IPS DF 6.9 (cell line): ENCODE results near the gene METTL24.
A peak's percentile ranks its signal among the peaks of the same experiment; 100 is the strongest.

Source experiments
- DNase-seq: peaks from one replicate; pipeline ENCODE4 v3.0.0-alpha.2; 2013; ENCODE audit warnings: low read depth, low spot score
- H3K27ac ChIP-seq: one replicate; pipeline ENCODE4 v1.5.1; 2013; ENCODE audit warnings: low read length, control low read depth
- H3K27me3 ChIP-seq: 2 replicates; pipeline ENCODE4 v1.6.1; 2013; ENCODE audit warnings: mild to moderate bottlenecking, low read length; ENCODE audit not compliant: control insufficient read depth, insufficient read depth
- H3K36me3 ChIP-seq: 2 replicates; pipeline ENCODE4 v1.6.1; 2013; ENCODE audit warnings: low read length; ENCODE audit not compliant: control insufficient read depth, insufficient read depth
- H3K4me1 ChIP-seq: 2 replicates; pipeline ENCODE4 v1.6.1; 2013; ENCODE audit warnings: low read length; ENCODE audit not compliant: control insufficient read depth, insufficient read depth
- H3K4me3 ChIP-seq: 2 replicates; pipeline ENCODE4 v1.5.1; 2013; ENCODE audit warnings: mild to moderate bottlenecking, low read length
- H3K9me3 ChIP-seq: 2 replicates; pipeline ENCODE4 v1.6.1; 2013; ENCODE audit warnings: low read length, inconsistent platforms; ENCODE audit not compliant: control insufficient read depth, insufficient read depth
- WGBS: extraction: QIAGEN DNeasy Blood & Tissue Kit; methylation state at CpG from one replicate; pipeline ENCODE4 v1.1.7; 2013; ENCODE audit warnings: mixed read lengths, missing lambda C conversion rate; ENCODE audit not compliant: insufficient read length, insufficient coverage; 5-methylcytosine and 5-hydroxymethylcytosine counted together

METTL24 gene

DNA sequence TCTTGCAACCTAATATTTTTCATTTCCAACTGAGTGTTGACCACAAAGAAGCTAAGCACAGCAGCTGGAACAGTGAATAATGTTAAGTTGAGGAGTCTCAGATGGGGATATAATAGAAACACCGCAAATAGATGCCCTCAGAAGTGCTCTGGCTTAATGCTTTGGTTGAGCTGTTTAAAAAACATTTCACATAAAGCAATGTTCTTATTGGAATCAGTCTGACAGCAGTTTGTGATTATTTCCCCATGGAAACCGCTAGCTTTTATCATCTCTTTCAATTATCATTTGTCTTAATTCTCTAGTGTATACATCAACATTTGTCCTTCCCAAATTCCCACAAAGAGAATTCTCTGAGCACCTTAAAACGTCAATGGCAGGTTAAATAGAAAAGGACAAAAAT lies 30.8 kb downstream of the METTL24 start:
- no peaks in the 10 kb centered on the region for H3K27me3 ChIP-seq
- no peak overlapping the region for H3K27ac ChIP-seq
- DNase-seq: no peak
- peaks cover 7% of the 10 kb centered on the region; the same call in 1 of the 2 replicates for H3K4me1 ChIP-seq
- no CpG with 5 or more reads among the region's 3 CpGs for WGBS
- no peak overlapping the region for H3K4me3 ChIP-seq
- H3K9me3 ChIP-seq: no peaks in the 10 kb centered on the region
- no peaks in the 10 kb centered on the region for H3K36me3 ChIP-seq

DNA sequence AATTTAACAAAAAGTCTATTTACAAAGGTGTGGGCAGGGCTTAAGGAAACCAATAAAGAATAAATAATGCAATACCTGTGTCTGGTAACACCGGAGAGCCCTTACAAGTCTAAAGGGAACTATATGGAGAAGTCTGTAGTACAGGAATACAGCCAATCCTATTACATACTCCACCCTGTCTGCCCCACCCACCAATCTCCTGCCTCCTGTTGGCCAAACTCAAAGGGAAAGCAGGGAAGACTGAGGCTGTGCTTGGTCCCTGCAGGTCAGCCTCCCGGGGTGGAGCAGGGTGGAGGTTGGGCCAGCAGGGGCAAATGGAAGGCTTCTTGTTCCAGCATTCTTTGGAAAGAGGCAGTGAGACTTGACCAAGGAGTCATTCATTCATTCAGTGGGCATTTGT lies 31.5 kb downstream of the METTL24 start:
- no peak overlapping the region for H3K4me3 ChIP-seq
- no peaks in the 10 kb centered on the region for H3K36me3 ChIP-seq
- WGBS: no CpG with 5 or more reads among the region's 2 CpGs
- no peak for DNase-seq
- no peak overlapping the region for H3K27ac ChIP-seq
- H3K4me1 ChIP-seq: peaks cover 9% of the 10 kb centered on the region
- no peaks in the 10 kb centered on the region for H3K9me3 ChIP-seq
- no peaks in the 10 kb centered on the region for H3K27me3 ChIP-seq

DNA sequence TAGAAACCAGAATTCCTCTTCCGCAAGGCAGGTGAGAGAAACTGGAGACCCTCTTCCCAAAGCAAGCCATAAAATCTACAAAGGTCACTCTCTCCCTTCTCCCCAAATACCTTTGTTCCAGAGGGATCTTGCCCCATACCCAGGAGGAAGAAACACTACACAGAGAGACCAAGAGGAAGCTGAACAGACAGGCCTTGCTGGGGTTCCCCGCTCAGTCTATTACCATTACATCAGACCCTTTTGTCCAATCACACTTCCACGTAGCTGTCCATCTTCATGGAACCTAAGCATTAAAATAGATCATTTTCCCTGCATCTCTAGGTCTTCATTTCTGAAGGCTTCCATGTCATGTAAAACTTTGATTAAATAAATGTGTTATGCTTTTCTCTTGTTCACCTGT lies 32.1 kb downstream of the METTL24 start:
- no peaks in the 10 kb centered on the region for H3K27me3 ChIP-seq
- no peak overlapping the region for H3K4me3 ChIP-seq
- H3K4me1 ChIP-seq: peaks cover 9% of the 10 kb centered on the region
- H3K9me3 ChIP-seq: no peaks in the 10 kb centered on the region
- WGBS: no CpG with 5 or more reads among the region's 3 CpGs
- H3K36me3 ChIP-seq: no peaks in the 10 kb centered on the region
- H3K27ac ChIP-seq: no peak overlapping the region
- DNase-seq: no peak

DNA sequence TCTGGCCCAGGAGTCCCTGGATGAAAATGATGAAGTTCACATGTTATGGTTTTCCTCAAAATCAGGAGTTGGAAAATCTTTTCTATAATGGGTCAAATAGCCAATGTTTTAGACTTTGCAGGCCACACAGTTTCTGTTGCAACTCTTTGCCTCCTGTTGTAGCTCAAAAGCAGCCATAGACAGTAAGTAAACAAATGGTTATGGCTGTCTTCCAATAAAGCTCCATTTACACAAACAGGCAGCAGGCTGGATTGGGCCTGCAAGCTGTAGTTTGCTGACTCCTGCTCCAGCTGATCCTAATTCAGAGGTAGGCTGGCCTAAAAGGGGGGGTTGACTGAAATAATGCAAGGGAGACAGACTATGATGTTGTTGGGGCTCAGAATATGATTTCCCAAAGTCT lies 33.0 kb downstream of the METTL24 start:
- DNase-seq: no peak
- Histone ChIP-seq H3K36me3 (no peaks in the 10 kb centered on the region), H3K9me3 (no peaks in the 10 kb centered on the region), H3K4me3 (no peak overlapping the region), H3K27ac (no peak overlapping the region), H3K4me1 (peaks cover 9% of the 10 kb centered on the region), H3K27me3 (no peaks in the 10 kb centered on the region)

DNA sequence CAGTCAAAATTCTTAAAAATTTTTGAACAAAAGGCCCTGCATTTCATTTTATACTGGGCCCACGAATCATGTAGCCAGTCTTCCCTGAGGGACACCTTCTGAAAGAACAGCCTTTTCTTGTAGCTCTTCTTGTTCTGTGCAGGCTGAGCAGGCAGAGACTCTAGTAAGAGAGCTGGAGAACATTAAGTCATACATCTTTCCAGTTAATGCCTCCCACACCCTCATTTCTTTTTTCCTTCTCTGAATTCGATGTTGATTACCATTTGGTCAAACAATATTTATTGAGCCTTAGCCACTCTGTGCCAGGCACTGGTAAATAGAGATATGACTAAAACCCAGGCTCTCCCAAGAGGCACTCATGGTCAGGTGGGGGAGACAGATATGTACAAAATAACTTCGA lies 33.6 kb downstream of the METTL24 start:
- no CpG with 5 or more reads among the region's 3 CpGs for WGBS

DNA sequence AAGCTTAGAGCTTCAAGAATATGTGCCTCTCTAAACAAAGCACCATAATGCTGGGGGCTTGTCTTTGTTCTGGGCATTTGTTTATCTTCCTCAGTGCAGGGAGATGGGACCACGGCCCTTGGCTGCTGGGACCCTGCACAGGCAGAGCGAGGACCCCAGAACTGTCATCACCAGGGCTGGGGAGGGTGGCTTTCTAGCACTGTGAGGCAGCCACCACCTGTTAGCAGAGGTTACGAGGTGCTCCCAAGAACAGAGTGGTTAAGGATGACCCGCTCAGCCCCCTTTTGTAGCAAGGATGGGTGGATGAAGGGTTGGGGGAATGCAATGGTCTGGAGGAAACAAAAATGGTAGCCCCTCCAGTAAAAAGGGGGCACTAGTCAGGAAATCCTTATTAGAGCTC lies 34.9 kb downstream of the METTL24 start:
- peaks cover 7% of the 10 kb centered on the region for H3K4me1 ChIP-seq
- H3K27me3 ChIP-seq: no peaks in the 10 kb centered on the region
- no peaks in the 10 kb centered on the region for H3K36me3 ChIP-seq
- WGBS: no CpG with 5 or more reads among the region's 4 CpGs
- H3K27ac ChIP-seq: no peak overlapping the region
- DNase-seq: no peak
- H3K4me3 ChIP-seq: no peak overlapping the region
- no peaks in the 10 kb centered on the region for H3K9me3 ChIP-seq

More for the DNA sequence above, 33.6 kb downstream of the METTL24 start:
- no peak for DNase-seq
- Histone ChIP-seq H3K27ac (no peak overlapping the region), H3K36me3 (no peaks in the 10 kb centered on the region), H3K4me3 (no peak overlapping the region), H3K4me1 (peaks cover 9% of the 10 kb centered on the region), H3K9me3 (no peaks in the 10 kb centered on the region), H3K27me3 (no peaks in the 10 kb centered on the region)

DNA sequence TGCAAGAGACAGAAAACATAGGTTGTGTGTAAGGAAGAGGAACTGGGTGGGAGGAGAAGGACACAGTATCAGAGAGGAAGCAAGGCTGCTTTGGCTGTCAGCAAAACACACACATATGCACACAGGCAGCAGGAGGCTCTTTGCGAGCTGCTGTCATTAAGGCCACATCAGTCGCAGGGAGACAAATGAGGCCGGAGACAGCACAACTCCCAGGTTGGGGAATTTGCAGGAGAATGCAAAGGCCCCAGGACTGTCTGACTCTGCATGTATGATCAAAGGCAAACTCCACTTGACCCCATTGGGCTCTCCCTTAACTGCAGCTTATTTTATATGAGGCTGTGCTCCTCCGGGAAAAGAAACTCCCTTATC lies 35.3 kb downstream of the METTL24 start:
- no peak overlapping the region for H3K4me3 ChIP-seq
- WGBS: no CpG with 5 or more reads among the region's 4 CpGs
- DNase-seq: peak; percentile 9

DNA sequence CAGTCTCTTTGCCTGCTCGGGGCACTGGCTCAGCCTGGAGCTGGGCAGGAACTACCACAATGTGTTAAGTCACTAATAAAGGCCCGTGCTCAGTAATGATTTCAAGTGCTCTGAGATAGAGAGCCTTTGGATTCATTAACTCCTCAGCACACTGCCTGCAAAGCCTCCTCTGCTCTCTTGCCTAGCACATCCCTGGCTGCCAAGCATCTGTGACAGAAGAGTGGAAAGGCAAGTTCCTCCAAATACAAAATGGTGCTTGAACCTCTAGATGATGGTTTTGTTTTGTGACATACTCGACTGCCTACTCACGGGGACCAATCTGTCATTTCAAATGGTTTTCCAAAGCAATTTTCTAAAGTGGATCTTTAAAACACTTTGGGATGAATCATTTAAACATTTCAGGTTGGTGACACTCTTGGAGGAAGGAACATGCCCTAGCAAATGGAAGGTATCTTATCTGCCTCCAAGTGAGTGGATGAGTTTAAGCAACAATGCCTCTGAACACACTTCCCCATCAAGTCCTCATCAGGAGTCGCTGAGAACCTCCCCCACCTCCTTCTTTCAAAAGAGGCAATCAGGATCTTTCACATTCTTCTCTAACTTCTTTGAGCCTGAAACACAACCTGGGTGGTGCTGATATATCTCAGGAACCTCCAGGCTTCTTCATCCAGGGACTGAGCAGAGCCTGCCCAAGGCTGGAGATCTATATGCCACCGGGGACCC lies 35.8 kb downstream of the METTL24 start:
- no CpG with 5 or more reads among the region's 6 CpGs for WGBS

More for the DNA sequence above, 35.3 kb downstream of the METTL24 start:
- H3K4me1 ChIP-seq: peaks cover 5% of the 10 kb centered on the region
- H3K9me3 ChIP-seq: no peaks in the 10 kb centered on the region
- no peak overlapping the region for H3K27ac ChIP-seq
- H3K36me3 ChIP-seq: no peaks in the 10 kb centered on the region
- H3K27me3 ChIP-seq: no peaks in the 10 kb centered on the region

DNA sequence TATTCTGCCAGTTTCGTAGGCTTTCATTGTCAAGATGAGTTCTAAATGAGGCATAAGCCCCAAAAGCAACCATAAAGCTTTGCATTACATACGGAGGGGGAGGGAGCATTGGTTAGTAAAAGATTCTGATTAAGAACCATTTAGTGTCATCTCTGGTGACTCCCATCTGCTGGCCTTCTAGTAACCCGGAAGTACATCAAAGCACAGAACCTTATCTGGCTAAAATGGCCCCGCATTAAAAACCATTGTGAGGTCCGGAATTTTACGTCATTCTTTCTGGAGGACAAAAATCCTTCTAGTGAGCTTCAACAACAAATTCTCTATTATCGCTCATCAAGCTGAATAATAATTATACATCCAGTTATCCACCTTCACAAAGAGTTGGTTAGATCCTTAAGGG lies 37.8 kb downstream of the METTL24 start:
- Histone ChIP-seq H3K27ac (no peak overlapping the region), H3K36me3 (no peaks in the 10 kb centered on the region)
- no CpG with 5 or more reads among the region's 7 CpGs for WGBS

More for the DNA sequence above, 35.8 kb downstream of the METTL24 start:
- Histone ChIP-seq H3K4me3 (no peak overlapping the region), H3K27me3 (no peaks in the 10 kb centered on the region), H3K36me3 (no peaks in the 10 kb centered on the region), H3K9me3 (no peaks in the 10 kb centered on the region), H3K4me1 (peaks cover 5% of the 10 kb centered on the region), H3K27ac (no peak overlapping the region)
- DNase-seq: no peak

DNA sequence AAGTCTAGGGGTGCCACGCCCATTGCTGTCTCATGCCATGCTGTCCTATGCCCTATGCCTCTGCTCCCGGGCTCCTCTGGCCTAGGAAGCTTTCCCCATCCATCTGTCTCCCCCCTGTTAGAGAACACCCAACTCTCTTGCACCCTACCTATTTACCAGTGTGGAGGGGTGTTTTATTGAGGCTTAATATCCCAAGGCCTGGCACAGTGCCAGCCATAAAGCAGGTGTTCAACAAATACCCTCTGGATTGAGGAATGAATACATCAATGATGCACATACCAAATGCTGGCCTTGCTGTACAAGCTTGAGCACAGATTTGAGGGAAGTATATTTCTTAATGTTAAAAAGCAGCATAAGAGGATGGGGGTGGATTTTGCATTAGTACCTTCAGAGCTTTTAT lies 38.3 kb downstream of the METTL24 start:
- H3K27me3 ChIP-seq: no peaks in the 10 kb centered on the region
- peaks cover 5% of the 10 kb centered on the region for H3K4me1 ChIP-seq
- no peaks in the 10 kb centered on the region for H3K36me3 ChIP-seq
- DNase-seq: no peak
- H3K27ac ChIP-seq: no peak overlapping the region
- no peaks in the 10 kb centered on the region for H3K9me3 ChIP-seq
- WGBS: no CpG with 5 or more reads among the region's 2 CpGs
- no peak overlapping the region for H3K4me3 ChIP-seq

More for the DNA sequence above, 37.8 kb downstream of the METTL24 start:
- peaks cover 5% of the 10 kb centered on the region for H3K4me1 ChIP-seq
- no peak overlapping the region for H3K4me3 ChIP-seq
- no peaks in the 10 kb centered on the region for H3K9me3 ChIP-seq
- H3K27me3 ChIP-seq: no peaks in the 10 kb centered on the region
- no peak for DNase-seq

DNA sequence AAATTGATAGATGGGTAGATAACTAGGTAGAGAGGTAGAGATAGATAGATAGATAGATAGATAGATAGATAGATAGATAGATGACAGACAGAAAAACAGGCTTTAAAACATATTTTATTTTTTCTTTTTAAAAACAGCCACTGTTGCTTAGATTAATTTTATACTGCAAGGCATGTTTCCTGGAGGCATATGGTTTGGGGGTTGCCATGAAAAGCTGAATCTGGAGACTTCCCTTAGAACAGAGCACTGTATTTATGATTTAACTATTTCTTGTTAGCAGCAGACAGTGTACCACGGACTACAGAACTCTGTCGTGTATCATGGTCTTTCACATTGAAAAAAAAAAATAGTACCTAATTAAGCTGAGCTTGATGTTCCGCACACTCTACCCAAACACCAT lies 38.8 kb downstream of the METTL24 start:
- Histone ChIP-seq H3K9me3 (no peaks in the 10 kb centered on the region), H3K27ac (no peak overlapping the region), H3K36me3 (no peaks in the 10 kb centered on the region), H3K4me1 (peaks cover 5% of the 10 kb centered on the region), H3K4me3 (no peak overlapping the region), H3K27me3 (no peaks in the 10 kb centered on the region)
- no peak for DNase-seq
- WGBS: no CpG with 5 or more reads among the region's 3 CpGs
